H1 (cell line): Measurements from ENCODE around the gene CRADD. TPM values are rescaled to one million over a fixed set of nuclear protein-coding genes. Genes with fewer than 3 reads are reported as not detected.

Experiments
- ATF3 ChIP-seq: IDR thresholded peaks from 2 replicates; pipeline ENCODE4 v1.6.1; 2011; ENCODE audit warnings: low read depth, mild to moderate bottlenecking, low read length; ENCODE audit not compliant: insufficient read depth
- CHD1 ChIP-seq: IDR thresholded peaks from 2 replicates; pipeline ENCODE4 v1.6.1; 2012; ENCODE audit warnings: low read depth, low read length, improper control_type of control experiment
- SRF ChIP-seq: IDR thresholded peaks from 2 replicates; pipeline ENCODE4 v1.6.1; 2011; ENCODE audit warnings: mild to moderate bottlenecking, low read depth, low read length, moderate library complexity
- TBP ChIP-seq: IDR thresholded peaks from 2 replicates; pipeline ENCODE4 v1.6.1; 2011; ENCODE audit warnings: low read depth, low read length, improper control_type of control experiment
- polyA plus RNA-seq, 7 experiments: library from polyadenylated mRNA; depleted of rRNA in 3 of 7; stranded (reverse) in 5 of 7; unstranded in 2 of 7; fragments of >200 nt in 5 of 7; fragments of 200-250 nt in 2 of 7; gene quantifications; 1 replicate in 5 of 7; 2 replicates in 1 of 7; 4 replicates in 1 of 7; pipeline versions ENCODE4 v1.2.1 to v1.2.3, GENCODE V29; 2011 to 2013; ENCODE audit warnings: missing spikeins in 2 of 7, mixed read lengths in 2 of 7
- total RNA-seq: library from RNA; stranded (reverse); fragmentation: NEBNext Ultra II Directional; extraction: Animal tissue kit (Norgen Biotek cat#: 25700); gene quantifications from 2 replicates; pipeline ENCODE4 v1.2.1, GENCODE V29; 2021

CRADD gene
- total and polyA plus RNA-seq, 2 of the 8 experiments (the other 6 are each of a cell fraction or from before 2014, with no cell fraction given): 8.1 to 15.4 TPM

- TF ChIP-seq TBP (no peak), SRF (no peak), ATF3 (no peak), CHD1 (no peak)
These were observed 29.2 kb downstream of the CRADD start (continued) for GRCh38 chr12:93706387-93706786.
